M059J (cell line): ENCODE data around the gene HTT. TPM values are rescaled to one million over a fixed set of nuclear protein-coding genes. Genes with fewer than 3 reads are reported as not detected.

ENCODE experiments used
- DNase-seq: peaks from one replicate; pipeline ENCODE4 v3.0.0-alpha.2; 2012; ENCODE audit warnings: low read depth
- total RNA-seq: library from RNA; depleted of rRNA; stranded (reverse); fragments of >200 nt; shearing (Covaris generic); gene quantifications from 2 replicates; pipeline ENCODE4 v1.2.3, GENCODE V29; 2014

The HTT gene
- total RNA-seq, 1 experiment from 2014 or later: 46.2 TPM

DNA sequence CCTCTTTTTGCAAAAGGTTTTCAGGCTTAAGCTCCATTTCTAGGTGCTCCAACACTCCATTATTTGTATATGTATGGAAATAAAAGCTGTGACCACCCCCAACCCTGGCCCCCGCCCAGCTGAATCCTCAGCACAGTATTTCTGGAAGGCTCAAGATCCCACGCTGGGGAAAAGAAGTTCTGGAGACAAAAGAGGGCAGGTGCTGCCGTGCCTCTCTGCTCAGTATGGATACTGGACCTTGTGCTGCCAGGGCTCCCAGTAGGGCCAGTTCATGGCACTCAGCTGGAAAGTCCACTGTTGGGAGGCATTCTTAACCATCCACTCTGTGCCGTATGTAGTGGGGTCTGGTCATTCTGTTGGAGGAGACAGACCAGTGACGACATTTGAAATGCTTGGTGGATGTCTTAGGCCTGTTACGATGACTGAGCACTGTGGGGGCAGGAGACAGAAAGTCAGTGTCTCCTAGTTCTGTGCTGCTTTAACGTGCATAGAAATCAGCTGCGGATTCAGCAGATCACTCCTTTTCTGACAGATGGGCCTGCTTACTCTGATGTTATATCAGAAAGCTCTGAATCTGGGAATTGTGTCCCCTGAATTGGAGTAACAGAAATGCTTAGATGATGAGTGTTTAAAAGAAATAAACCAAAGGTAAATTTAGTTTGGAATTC is 126.1 kb downstream of the HTT start:
- no peak for DNase-seq

DNA sequence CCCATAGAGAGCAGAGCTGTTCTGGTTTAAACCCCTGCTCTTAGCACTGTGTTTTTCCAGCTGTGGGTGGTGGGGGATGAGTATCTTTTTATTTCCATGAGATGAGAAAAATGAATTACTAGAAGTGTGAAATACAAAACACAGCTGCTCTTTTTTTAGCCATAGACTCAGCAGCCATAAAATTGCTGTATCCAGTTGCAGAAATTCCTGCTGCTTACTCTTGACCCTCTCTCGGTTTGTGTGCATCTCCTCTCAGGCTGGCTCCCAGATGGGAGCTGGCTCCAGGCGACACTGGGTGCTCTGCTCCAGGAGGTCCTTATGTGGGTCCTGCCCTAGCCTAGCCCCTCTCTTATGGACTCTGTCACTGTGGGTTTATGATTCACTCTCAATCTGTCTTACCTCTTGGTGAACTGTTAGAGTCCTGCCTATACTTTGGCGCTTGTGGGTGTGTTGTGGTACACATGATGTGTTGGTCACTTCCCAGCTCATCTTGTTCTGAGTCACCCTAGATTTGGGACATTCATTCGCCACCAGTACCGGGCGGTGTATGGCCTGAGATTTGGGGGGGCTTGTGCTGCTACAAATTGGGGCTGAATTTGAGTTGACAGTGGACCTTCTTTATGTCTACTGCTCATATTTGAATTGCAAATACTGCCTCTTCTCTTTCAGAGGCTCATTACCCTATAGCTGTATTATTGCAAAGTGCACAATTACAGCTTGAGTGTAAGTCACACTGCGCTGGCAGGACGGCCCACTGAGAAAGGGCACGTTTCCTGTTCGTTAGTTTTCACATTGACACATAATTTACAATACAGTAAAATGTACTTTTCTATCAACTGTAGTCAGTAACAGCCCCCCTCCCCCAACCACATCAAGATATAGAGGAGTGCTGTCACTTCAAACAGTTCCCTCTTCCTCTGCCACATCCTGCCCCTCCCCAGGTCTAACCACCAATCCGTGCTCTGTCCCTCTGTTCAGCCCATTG is 127.5 kb downstream of the HTT start:
- DNase-seq: peak; percentile 38

DNA sequence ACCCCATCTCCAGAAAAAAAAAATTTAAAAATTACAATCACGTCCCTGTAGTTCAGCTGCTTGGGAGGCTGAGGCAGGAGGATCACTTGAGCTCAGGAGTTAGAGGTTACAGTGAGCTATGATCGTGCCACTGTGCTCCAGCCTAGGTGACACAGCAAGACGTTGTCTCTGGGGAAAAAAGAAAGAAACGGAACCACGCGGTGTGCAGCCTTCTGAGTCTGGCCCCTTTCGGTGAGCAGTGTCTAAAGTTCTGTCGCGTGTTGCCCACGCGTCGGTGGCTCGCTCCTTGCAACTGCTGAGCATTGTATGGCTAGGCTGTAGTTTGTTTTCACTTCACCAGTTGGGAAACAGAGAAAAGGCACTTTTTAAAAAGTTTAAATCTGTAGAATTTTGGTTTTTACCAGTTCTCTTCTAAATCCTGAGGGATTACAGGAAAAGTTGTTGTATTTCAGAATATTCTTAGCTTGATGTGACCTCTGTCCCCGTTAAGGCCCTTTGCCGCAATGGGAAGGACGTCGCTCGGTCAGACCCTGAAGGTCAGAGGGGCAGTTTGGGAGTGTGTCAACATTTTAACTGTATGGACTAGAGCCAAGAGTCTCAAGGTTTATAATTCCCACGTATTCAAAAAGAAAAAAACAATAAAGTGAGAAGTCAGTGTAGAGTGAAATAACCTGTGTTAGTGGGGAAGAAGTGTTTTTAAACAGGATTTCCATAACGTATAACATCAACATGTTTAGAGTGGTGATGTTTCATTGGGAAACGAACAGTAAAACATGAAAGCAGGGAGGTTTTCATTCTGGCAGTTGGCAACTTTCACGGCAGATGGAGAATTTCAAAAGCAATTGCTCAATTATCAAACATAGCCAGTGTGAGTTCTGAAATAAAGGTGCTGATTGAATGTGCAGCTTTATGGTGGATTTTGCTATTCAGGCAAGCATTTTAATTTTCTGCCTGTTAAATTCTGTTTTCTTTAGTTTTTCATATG is 128.6 kb downstream of the HTT start:
- DNase-seq: no peak

GRCh38 chr4:3203971-3204431 is 129.5 kb downstream of the HTT start:
- DNase-seq: no peak

DNA sequence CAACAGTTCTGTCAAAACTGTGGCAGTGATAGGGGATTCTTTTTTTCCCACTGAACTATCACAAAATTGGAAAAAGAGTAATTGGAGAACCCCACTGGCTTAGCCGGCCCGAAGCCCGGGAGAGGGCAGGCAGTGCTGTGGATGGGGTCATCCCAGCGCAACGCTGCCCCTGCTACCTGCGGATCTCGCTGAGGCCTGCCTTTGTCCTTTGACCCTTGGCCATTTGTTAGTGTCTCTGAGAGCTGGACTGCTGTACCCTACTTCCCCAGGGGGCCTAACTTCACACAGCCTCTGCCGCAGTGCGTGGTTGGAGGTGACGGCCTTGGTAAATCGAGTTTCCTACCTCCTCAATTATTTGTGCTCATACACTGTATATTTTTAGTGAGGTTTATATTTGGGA is 131.5 kb downstream of the HTT start:
- DNase-seq: no peak

DNA sequence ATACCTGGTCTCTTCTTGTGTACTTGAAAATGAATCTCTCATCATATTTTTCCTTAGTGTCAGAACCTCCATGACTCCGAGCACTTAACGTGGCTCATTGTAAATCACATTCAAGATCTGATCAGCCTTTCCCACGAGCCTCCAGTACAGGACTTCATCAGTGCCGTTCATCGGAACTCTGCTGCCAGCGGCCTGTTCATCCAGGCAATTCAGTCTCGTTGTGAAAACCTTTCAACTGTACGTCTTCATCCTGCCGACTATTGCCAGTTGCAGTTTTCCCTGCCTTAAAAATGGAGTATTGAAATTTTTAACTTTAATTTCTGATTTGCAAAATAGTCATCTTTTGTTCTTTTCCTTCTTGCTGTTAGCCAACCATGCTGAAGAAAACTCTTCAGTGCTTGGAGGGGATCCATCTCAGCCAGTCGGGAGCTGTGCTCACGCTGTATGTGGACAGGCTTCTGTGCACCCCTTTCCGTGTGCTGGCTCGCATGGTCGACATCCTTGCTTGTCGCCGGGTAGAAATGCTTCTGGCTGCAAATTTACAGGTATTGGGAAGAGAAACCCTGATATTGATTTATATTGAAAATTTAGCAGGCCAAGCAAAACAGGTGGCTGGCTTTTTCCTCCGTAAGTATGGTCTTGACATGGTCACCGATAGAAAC is 132.1 kb downstream of the HTT start:
- DNase-seq: no peak

DNA sequence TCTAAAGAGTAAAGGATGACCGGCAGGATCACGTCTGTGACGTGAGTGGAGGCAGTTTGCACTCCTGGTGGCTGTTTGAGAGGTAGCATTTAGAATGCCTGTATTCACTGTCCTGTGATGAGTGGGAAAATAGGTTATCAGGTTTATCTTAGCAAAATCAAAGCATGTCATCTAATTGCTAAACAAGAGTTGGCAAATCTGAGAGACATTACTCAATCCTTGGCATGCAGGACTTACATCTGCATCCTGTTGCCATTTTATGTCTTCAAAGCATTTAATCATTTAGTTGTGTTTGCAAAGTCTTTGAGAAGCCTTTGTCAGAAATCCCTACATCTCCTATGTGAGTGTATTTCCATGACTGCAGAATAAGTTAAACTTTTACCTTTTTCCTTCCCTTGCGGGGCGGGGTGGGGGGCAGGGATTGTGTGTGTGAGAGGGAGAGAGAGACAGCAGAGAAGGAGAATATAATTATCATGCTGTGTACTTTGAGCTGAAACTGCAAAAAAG is 133.1 kb downstream of the HTT start:
- peak; percentile 24 for DNase-seq

DNA sequence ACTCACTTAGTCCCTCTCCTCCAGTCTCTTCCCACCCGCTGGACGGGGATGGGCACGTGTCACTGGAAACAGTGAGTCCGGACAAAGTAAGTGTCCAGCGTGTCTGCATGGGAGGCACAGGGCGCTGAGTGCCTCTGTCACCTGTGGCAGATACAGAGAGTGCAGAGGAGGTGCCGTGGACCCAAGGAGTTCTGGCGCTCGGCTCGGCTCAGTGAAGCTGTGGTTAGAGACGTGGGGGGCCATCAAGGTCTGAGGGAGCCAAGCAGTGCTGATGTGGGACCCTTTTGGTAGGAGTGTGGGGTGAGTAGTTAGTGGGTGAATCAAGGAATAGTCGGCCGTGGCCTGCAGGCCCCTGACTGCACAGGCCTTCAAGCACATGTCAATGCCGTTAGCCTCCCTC is 134.3 kb downstream of the HTT start:
- DNase-seq: no peak

GRCh38 chr4:3209551-3210325 is 135.3 kb downstream of the HTT start:
- no peak for DNase-seq

- DNase-seq: no peak
These were observed 136.0 kb downstream of the HTT start for GRCh38 chr4:3210467-3210866.

- DNase-seq: no peak
These were observed 137.4 kb downstream of the HTT start for GRCh38 chr4:3211866-3212265.

GRCh38 chr4:3212391-3213105 is 138.1 kb downstream of the HTT start:
- no peak for DNase-seq

- DNase-seq: no peak
These were observed 138.6 kb downstream of the HTT start for GRCh38 chr4:3213106-3213425.

DNA sequence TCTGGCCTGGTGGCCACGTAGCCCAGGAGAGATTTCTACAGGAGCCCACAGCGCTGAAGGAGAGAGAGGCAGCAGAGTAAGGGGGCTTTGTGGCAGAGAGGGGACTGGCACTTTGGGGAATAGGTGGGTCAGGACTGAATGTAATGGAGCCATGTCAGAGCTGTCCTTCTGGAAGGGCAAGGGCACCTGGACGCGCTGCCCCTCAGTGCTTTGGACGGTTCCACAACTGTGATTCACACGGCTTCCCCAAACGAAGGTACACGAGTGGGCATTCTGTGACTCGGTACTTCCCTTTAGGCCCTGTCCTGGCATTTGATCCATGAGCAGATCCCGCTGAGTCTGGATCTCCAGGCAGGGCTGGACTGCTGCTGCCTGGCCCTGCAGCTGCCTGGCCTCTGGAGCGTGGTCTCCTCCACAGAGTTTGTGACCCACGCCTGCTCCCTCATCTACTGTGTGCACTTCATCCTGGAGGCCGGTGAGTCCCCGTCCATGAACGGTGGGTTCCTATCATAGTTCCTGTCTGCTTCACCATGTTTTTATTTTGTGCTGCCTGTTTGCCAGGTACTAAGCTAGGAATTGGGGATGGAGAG is 139.3 kb downstream of the HTT start:
- DNase-seq: no peak

DNA sequence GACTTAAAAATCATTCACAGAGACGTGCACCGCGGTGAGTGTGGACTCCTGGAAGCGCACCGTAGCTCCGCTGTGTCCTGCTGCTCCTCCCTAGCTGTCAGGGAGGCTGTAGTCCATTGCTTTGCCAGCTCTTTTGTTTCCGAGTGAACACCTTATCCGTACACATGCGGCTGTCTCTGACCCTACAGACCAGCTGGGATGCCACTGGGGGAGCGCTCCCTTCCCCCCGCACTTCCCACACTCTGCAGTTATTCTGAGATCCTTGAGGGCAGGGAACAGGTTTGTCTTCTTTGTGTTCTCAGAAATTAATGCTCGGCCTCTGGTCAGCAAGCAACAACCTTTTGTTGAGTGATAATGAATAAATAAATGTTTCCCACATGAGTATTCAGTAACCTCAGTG is 140.8 kb downstream of the HTT start:
- DNase-seq: no peak

DNA sequence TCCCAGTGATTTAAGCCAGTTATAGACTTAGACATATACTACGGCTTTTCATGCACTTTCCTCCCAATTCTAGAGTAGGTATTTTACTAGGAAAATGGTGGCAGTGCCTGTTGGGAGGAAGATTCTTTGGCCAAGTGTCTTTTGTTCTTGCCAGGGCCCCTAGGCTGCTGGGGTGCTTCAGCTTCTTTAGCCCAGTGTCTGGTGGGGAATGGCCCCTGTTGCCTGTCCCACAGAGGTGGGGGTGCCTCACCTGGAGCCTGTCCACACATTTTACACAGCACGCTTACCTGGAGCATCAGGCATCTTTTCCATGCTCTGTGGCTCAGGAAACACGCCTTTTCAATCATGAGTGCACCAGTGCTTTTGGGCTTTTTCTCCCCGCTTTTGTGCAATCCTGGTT is 141.3 kb downstream of the HTT start:
- no peak for DNase-seq

DNA sequence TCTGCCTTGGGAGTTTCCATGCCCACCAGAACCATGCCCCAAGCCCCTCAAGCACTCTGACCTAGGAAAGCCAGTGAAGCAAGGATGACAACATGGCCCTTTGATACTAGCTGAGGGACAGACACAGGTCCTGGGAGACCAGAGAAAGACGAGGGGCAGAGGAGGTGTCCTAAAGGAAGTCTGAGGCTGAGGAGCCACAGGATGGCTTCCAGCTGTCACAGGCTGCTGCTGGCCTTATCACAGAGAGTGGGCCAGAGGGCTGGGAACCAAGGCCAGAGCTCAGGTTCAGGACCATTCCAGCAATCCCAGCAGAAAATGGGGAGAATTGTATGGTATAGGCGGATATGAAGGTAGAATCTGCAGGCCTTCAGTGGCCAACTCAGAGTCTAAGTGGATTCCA is 142.8 kb downstream of the HTT start:
- no peak for DNase-seq

DNA sequence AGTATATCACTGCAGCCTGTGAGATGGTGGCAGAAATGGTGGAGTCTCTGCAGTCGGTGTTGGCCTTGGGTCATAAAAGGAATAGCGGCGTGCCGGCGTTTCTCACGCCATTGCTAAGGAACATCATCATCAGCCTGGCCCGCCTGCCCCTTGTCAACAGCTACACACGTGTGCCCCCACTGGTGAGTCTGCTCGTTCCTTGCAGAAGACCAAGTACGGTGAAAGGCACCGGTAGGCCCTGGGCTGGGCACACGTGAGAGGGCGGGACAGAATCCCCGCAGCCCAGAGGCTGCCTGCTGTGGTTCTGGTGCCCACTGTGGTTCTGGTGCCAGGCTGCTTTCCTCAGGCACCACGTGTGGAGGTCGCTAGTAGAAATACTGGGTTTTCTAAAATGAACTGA is 143.3 kb downstream of the HTT start:
- DNase-seq: no peak
